ENCODE measurements around the gene LSMEM2. TPM values are rescaled to one million over a fixed set of nuclear protein-coding genes. Genes with fewer than 3 reads are reported as not detected.

The LSMEM2 gene
- total and polyA plus RNA-seq, 2 experiments from 2014 or later: 0.59 to 0.86 TPM

DNA sequence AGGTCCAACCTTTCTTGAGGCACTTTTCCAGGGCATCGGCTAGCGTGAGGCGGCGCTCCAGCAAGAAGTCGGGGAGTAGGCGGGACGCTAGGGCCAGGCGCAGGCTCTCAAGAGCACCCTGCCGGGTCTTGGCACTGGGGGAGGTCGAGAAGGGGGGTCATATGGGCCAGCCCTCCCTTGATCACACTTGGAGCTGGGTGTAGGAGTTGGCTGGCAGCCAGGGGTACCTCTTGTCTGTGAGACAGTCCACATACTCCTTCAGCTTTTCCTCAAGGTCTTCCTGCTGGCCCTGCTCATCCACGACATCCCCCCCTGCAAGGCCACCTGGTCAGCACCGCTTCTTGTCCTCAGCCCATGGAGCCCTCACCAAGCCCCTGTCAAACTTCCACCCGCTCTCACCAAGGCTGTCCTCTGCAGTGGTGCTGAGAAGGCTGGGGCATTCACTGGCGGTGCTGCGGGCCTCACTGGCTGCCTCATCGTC lies 11.3 kb downstream of the LSMEM2 start:
- no peak overlapping the region for H3K27ac Mint-ChIP-seq
- TF ChIP-seq, protein P1, sequence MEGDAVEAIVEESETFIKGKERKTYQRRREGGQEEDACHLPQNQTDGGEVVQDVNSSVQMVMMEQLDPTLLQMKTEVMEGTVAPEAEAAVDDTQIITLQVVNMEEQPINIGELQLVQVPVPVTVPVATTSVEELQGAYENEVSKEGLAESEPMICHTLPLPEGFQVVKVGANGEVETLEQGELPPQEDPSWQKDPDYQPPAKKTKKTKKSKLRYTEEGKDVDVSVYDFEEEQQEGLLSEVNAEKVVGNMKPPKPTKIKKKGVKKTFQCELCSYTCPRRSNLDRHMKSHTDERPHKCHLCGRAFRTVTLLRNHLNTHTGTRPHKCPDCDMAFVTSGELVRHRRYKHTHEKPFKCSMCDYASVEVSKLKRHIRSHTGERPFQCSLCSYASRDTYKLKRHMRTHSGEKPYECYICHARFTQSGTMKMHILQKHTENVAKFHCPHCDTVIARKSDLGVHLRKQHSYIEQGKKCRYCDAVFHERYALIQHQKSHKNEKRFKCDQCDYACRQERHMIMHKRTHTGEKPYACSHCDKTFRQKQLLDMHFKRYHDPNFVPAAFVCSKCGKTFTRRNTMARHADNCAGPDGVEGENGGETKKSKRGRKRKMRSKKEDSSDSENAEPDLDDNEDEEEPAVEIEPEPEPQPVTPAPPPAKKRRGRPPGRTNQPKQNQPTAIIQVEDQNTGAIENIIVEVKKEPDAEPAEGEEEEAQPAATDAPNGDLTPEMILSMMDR (conservative IDR thresholded peaks at IDR 0.05; ENCODE audit: low read depth in 2 of 2): no peak
- TF ChIP-seq POLR2AphosphoS5 (IDR thresholded peaks at IDR 0.05; ENCODE audit: low read depth): no peak
- TF ChIP-seq, protein P2, sequence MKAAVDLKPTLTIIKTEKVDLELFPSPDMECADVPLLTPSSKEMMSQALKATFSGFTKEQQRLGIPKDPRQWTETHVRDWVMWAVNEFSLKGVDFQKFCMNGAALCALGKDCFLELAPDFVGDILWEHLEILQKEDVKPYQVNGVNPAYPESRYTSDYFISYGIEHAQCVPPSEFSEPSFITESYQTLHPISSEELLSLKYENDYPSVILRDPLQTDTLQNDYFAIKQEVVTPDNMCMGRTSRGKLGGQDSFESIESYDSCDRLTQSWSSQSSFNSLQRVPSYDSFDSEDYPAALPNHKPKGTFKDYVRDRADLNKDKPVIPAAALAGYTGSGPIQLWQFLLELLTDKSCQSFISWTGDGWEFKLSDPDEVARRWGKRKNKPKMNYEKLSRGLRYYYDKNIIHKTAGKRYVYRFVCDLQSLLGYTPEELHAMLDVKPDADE (IDR thresholded peaks at IDR 0.05): no peak
- H3K4me1 Mint-ChIP-seq: peaks cover 11% of the 10 kb centered on the region
- H3F3A ChIP-seq (replicated peaks; ENCODE audit: low read depth): 0 out of 2 replicates have a peak, but pooled peaks cover 4% of the 10 kb centered on the region
- no peak overlapping the region for H2AFZ ChIP-seq
- H3K27ac ChIP-seq (ENCODE audit: low read depth): no peak overlapping the region
- H3K36me3 ChIP-seq (ENCODE audit: insufficient read depth): peaks cover 11% of the 10 kb centered on the region
- H3K4me2 ChIP-seq: no peak overlapping the region
- peaks cover 8% of the 10 kb centered on the region for H3K27me3 Mint-ChIP-seq (ENCODE audit: insufficient read depth, low read depth, poor library complexity)
- H3K4me3 Mint-ChIP-seq: peak overlapping the region; percentile 86; the same call in 2 of the 3 replicates
- no peaks in the 10 kb centered on the region for H3K9me2 ChIP-seq (ENCODE audit: insufficient read depth)
- H3K36me3 Mint-ChIP-seq (ENCODE audit: low read depth): peaks cover 47% of the 10 kb centered on the region
- H3K4me1 ChIP-seq (ENCODE audit: insufficient read depth): peaks cover 5% of the 10 kb centered on the region
- H3K79me2 ChIP-seq (replicated peaks; ENCODE audit: insufficient read depth): peaks cover 17% of the 10 kb centered on the region
- no peaks in the 10 kb centered on the region for H3K27me3 ChIP-seq (ENCODE audit: insufficient read depth)
- H4K20me1 ChIP-seq (replicated peaks; ENCODE audit: insufficient read depth): no peaks in the 10 kb centered on the region; the same call in 1 of the 2 replicates
- H3K4me3 ChIP-seq: no peak overlapping the region
- ATAC-seq (no peak), DNase-seq (ENCODE audit: low spot score) (no peak)
- H3K9me3 Mint-ChIP-seq: no peaks in the 10 kb centered on the region

DNA sequence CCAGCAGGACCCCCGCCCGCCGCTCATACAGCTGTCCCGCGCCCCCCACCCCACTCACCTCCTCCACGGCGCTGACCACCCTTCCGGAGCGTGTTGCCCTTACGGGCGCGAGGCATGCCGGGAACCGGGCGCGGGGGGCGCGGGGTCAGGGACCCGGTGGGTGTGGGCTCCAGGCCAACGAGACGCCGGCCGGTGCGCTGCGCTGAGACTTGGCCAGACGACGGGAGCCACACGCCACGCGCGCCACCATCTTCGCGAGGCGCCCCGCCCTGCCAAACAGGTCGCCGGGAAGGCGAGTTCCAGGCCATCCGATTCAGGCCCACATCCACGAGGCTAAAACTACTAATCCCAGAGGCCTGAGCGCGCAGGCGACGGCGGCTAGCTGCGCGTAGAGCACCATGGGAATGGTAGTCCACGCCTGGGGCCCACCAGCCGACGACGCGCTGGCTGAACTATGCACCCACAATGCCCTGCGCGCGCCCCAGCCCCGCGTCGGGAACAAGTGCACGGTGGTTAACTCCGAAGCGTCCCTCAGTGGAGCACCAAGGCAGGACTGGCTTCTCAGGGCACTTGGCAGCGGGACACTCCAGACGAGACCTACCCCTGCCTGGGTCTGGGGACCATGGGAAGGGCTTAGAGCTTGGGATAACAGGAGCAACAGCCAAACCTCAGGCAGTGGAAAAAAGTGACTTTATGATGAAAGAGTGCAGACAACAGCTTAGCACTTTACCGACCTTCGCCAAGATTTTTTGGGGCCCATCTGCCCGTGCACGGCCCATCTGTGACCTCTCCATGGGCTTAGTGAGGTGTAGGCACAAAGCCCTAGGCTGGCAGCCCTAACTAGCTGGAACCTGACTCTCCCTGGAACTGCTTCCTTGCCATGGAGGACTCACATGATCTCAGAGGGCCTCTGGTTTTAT lies 13.5 kb downstream of the LSMEM2 start, which contains the start of gene IFRD2:
IFRD2 (minus strand) TSS at position 271 of the 920 bp plus-strand sequence; CDS start at position 116, 155 bp downstream.
- Histone ChIP-seq H3K4me2 (peak within 1 kb of the TSS; percentile 97), H3F3A (replicated peaks; ENCODE audit: low read depth) (no peaks in the 10 kb centered on the region), H3K79me2 (replicated peaks; ENCODE audit: insufficient read depth) (peaks cover 17% of the 10 kb centered on the region), H3K9me2 (ENCODE audit: insufficient read depth) (no peaks in the 10 kb centered on the region), H3K4me3 (peak within 1 kb of the TSS; percentile 94), H4K20me1 (replicated peaks; ENCODE audit: insufficient read depth) (no peaks in the 10 kb centered on the region), H3K36me3 (ENCODE audit: insufficient read depth) (peaks cover 7% of the 10 kb centered on the region), H3K4me1 (ENCODE audit: insufficient read depth) (peaks cover 5% of the 10 kb centered on the region), H3K27ac (ENCODE audit: low read depth) (peak within 1 kb of the TSS; percentile 76; the same call in 1 of the 2 replicates), H2AFZ (peak within 1 kb of the TSS; percentile 89), H3K27me3 (ENCODE audit: insufficient read depth) (no peaks in the 10 kb centered on the region)
- DNase-seq (ENCODE audit: low spot score) (peak; percentile 99), ATAC-seq (peak; percentile 96)
- Mint-ChIP-seq H3K27ac (peak within 1 kb of the TSS; percentile 98), H3K4me1 (peaks cover 11% of the 10 kb centered on the region), H3K4me3 (peak within 1 kb of the TSS; percentile 86), H3K27me3 (ENCODE audit: insufficient read depth, low read depth, poor library complexity) (peaks cover 5% of the 10 kb centered on the region), H3K36me3 (ENCODE audit: low read depth) (peaks cover 38% of the 10 kb centered on the region), H3K9me3 (no peaks in the 10 kb centered on the region)
- TF ChIP-seq STAT1 (IDR thresholded peaks at IDR 0.05; ENCODE audit: unreplicated experiment) (no peak), ZNF114 (CRISPR knock-in tag; IDR thresholded peaks at IDR 0.05) (peak; percentile 90), POLR2AphosphoS5 (IDR thresholded peaks at IDR 0.05; ENCODE audit: low read depth) (peak; percentile 76), EZH2 (IDR thresholded peaks at IDR 0.05; ENCODE audit: low read depth, unreplicated experiment) (no peak), CREB1 (CRISPR knock-in tag; IDR thresholded peaks at IDR 0.05; ENCODE audit: low read depth) (peak; percentile 94), ZNF331 (CRISPR knock-in tag; IDR thresholded peaks at IDR 0.05; ENCODE audit: low read depth) (peak; percentile 45; the same call in 1 of the 2 replicates), NANOG (IDR thresholded peaks at IDR 0.05; ENCODE audit: borderline replicate concordance) (no peak), JUNB (IDR thresholded peaks at IDR 0.05; ENCODE audit: unreplicated experiment) (no peak)
- TF ChIP-seq, protein P1 (conservative IDR thresholded peaks at IDR 0.05; ENCODE audit: low read depth in 2 of 2): no peak
- TF ChIP-seq, protein P2 (IDR thresholded peaks at IDR 0.05): peak; percentile 100
- TF ChIP-seq, protein P3, sequence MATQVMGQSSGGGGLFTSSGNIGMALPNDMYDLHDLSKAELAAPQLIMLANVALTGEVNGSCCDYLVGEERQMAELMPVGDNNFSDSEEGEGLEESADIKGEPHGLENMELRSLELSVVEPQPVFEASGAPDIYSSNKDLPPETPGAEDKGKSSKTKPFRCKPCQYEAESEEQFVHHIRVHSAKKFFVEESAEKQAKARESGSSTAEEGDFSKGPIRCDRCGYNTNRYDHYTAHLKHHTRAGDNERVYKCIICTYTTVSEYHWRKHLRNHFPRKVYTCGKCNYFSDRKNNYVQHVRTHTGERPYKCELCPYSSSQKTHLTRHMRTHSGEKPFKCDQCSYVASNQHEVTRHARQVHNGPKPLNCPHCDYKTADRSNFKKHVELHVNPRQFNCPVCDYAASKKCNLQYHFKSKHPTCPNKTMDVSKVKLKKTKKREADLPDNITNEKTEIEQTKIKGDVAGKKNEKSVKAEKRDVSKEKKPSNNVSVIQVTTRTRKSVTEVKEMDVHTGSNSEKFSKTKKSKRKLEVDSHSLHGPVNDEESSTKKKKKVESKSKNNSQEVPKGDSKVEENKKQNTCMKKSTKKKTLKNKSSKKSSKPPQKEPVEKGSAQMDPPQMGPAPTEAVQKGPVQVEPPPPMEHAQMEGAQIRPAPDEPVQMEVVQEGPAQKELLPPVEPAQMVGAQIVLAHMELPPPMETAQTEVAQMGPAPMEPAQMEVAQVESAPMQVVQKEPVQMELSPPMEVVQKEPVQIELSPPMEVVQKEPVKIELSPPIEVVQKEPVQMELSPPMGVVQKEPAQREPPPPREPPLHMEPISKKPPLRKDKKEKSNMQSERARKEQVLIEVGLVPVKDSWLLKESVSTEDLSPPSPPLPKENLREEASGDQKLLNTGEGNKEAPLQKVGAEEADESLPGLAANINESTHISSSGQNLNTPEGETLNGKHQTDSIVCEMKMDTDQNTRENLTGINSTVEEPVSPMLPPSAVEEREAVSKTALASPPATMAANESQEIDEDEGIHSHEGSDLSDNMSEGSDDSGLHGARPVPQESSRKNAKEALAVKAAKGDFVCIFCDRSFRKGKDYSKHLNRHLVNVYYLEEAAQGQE (IDR thresholded peaks at IDR 0.05; ENCODE audit: unreplicated experiment): no peak

All from GM23338 (cell line).